Measurements from ENCODE around the gene MAMDC4. TPM values are rescaled to one million over a fixed set of nuclear protein-coding genes. Genes with fewer than 3 reads are reported as not detected.
"Not testable (repeated sequence)": the region's sequence is repeated elsewhere in the genome, so short reads cannot be mapped to it uniquely, and the experiment has no call there.

MAMDC4 gene
- total and polyA plus RNA-seq, 2 donors, result 1.3 to 14.0 TPM

DNA sequence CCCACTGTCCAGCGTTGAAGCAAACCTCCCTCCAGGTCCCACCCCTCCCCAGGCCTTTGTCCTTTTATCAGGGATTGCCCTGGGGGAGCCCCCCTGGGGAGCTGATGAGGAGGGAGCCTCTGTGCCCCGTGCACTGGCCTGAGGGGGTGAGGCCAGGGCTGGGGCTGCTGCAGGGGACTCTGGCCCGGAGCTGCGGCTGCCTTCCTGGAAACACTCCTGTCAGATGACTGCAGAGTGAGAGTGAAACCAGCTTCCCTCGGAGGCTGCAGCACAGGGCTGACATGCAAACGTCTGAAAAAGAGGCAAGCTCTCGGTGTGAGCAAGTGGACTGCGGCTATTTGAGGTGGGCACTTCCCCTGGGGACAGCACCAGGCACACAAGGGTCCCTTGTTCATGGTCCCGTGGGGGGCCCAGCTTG, 29.6 kb downstream of the MAMDC4 start:
- no peaks in the 10 kb centered on the region for H3K36me3 ChIP-seq (ENCODE audit: control insufficient read depth in 2 of 2, insufficient read depth in 2 of 2, low read length in 1 of 2)
- peaks cover 0 to 3% of the 10 kb centered on the region in 2 donors for H3K27me3 ChIP-seq (ENCODE audit: control insufficient read depth in 2 of 2, insufficient read depth in 1 of 2, low read length in 1 of 2)
- H3K9me3 ChIP-seq (ENCODE audit: control insufficient read depth in 2 of 2, insufficient read depth in 1 of 2, low read length in 1 of 2), result peaks cover 0 to 4% of the 10 kb centered on the region in 2 donors
- peak in 1 of 9 donors; percentile 40 for DNase-seq (ENCODE audit: low read depth in 6 of 9, low spot score in 9 of 9)
- H3K4me1 ChIP-seq (ENCODE audit: control insufficient read depth in 2 of 2, insufficient read depth in 2 of 2, low read length in 2 of 2), result peaks cover 3 to 28% of the 10 kb centered on the region in 2 donors
- 19% methylated on average over 9 of the region's 9 CpGs for WGBS
- no peak overlapping the region for H3K4me3 ChIP-seq (ENCODE audit: low read length in 2 of 2)
- peak overlapping the region; percentile 65 to 79 for H3K27ac ChIP-seq (ENCODE audit: low read depth in 1 of 2, low read length in 1 of 2)

DNA sequence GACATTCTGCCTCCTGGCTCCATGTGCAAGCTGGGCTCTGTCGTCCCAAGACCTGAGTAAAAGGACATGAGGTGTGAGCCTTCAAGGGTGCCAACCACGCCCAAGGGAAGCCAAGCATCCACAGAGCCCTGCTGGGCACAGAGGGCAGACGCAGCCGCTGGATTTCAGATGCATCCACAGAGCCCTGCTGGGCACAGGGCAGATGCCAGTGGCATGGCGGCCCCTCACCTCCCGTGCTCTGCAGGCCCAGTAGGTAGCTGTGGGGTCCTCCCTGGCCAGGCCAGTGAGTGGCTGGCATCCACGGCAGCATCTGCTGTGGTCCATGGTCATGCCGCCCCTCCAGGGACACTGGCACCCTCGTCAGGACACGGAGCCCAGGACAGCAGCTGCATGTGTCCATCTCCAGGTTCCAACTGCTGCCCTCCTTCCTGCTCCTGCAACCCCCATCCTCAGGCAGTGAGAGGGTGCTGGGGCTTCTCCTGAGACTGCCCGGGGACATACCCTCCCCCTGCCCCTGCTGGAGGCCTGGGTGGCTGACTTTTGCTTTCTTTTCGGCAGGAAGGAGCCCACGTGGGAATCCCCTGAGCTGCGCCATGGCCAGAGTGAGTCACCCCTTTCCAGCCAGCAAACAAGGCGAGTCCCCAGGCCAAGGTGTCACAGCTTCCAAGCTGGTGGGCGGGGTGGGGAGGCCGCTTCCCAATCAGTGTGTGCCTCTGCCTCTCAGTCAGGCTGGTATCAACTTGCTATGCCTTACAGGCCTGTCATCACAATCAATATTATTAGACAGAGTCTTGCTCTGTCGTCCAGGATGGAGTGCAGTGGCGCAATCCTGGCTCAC, 30.2 kb downstream of the MAMDC4 start:
- Histone ChIP-seq H3K36me3 (ENCODE audit: control insufficient read depth in 2 of 2, insufficient read depth in 2 of 2, low read length in 1 of 2) (no peaks in the 10 kb centered on the region), H3K9me3 (ENCODE audit: control insufficient read depth in 2 of 2, insufficient read depth in 1 of 2, low read length in 1 of 2) (peaks cover 0 to 4% of the 10 kb centered on the region in 2 donors), H3K4me1 (ENCODE audit: control insufficient read depth in 2 of 2, insufficient read depth in 2 of 2, low read length in 2 of 2) (peaks cover 7 to 33% of the 10 kb centered on the region in 2 donors), H3K27me3 (ENCODE audit: control insufficient read depth in 2 of 2, insufficient read depth in 1 of 2, low read length in 1 of 2) (no peaks in the 10 kb centered on the region), H3K4me3 (ENCODE audit: low read length in 2 of 2) (no peak overlapping the region), H3K27ac (ENCODE audit: low read depth in 1 of 2, low read length in 1 of 2) (peak overlapping the region; percentile 1 to 79)
- WGBS, result 60% methylated on average over 19 of the region's 19 CpGs
- DNase-seq (ENCODE audit: low read depth in 6 of 9, low spot score in 9 of 9), result peak in 2 of 9 donors; percentile 32 to 58

DNA sequence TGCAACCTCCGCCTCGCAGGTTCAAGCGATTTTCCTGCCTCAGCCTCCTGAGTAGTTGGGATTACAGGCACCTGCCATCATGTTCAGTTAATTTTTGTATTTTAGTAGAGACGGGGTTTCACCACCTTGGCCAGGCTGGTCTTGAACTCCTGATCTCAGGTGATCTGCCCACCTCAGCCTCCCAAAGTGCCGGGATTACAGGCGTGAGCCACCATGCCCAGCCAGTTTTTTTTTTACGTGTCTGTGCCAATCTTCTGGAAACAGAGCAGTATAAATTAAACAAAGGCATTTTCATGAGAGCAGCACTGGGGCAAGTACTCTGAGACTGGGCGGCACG, 30.8 kb downstream of the MAMDC4 start:
- Histone ChIP-seq H3K27ac (ENCODE audit: low read depth in 1 of 2, low read length in 1 of 2) (peak overlapping the region; percentile 19 to 36), H3K4me1 (ENCODE audit: control insufficient read depth in 2 of 2, insufficient read depth in 2 of 2, low read length in 2 of 2) (peaks cover 9 to 35% of the 10 kb centered on the region in 2 donors)
- not testable (repeated sequence) for DNase-seq (ENCODE audit: low read depth in 6 of 9, low spot score in 9 of 9); H3K27me3 ChIP-seq (ENCODE audit: control insufficient read depth in 2 of 2, insufficient read depth in 1 of 2, low read length in 1 of 2); H3K9me3 ChIP-seq (ENCODE audit: control insufficient read depth in 2 of 2, insufficient read depth in 1 of 2, low read length in 1 of 2); H3K4me3 ChIP-seq (ENCODE audit: low read length in 2 of 2); H3K36me3 ChIP-seq (ENCODE audit: control insufficient read depth in 2 of 2, insufficient read depth in 2 of 2, low read length in 1 of 2)
- 95% methylated on average over 9 of the region's 9 CpGs for WGBS

DNA sequence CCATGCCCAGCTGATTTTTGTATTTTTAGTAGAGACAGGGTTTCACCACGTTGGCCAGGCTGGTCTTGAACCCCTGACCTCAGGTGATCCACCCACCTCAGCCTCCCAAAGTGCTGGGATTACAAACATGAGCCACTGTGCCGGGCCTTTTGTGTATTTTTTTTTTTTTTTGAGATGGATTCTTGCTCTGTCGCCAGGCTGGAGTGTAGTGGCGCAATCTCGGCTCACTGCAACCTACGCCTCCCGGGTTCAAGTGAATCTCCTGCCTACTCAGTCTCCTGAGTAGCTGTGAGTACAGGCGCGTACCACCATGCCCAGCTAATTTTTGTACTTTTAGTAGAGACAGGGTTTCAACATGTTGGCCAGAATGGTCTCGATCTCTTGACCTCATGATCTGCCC, 31.5 kb downstream of the MAMDC4 start:
- not testable (repeated sequence) for H3K9me3 ChIP-seq (ENCODE audit: control insufficient read depth in 2 of 2, insufficient read depth in 1 of 2, low read length in 1 of 2); H3K27me3 ChIP-seq (ENCODE audit: control insufficient read depth in 2 of 2, insufficient read depth in 1 of 2, low read length in 1 of 2); H3K27ac ChIP-seq (ENCODE audit: low read depth in 1 of 2, low read length in 1 of 2); H3K4me3 ChIP-seq (ENCODE audit: low read length in 2 of 2); DNase-seq (ENCODE audit: low read depth in 6 of 9, low spot score in 9 of 9); H3K36me3 ChIP-seq (ENCODE audit: control insufficient read depth in 2 of 2, insufficient read depth in 2 of 2, low read length in 1 of 2)
- WGBS, result 95% methylated on average over 10 of the region's 10 CpGs
- H3K4me1 ChIP-seq (ENCODE audit: control insufficient read depth in 2 of 2, insufficient read depth in 2 of 2, low read length in 2 of 2), result peaks cover 9 to 35% of the 10 kb centered on the region in 2 donors

GRCh38 chr9:136885950-136886578, 33.9 kb downstream of the MAMDC4 start, which contains the start of gene TRAF2:
Gene TRAF2 (plus strand): TSS chr9:136886516. CDS start chr9:136898741, 12,225 bp downstream.
- Histone ChIP-seq H3K4me3 (ENCODE audit: low read length in 2 of 2) (peak within 1 kb of the TSS; percentile 75 to 96), H3K9me3 (ENCODE audit: control insufficient read depth in 2 of 2, insufficient read depth in 1 of 2, low read length in 1 of 2) (no peaks in the 10 kb centered on the region), H3K36me3 (ENCODE audit: control insufficient read depth in 2 of 2, insufficient read depth in 2 of 2, low read length in 1 of 2) (peaks cover 7 to 10% of the 10 kb centered on the region in 2 donors), H3K27me3 (ENCODE audit: control insufficient read depth in 2 of 2, insufficient read depth in 1 of 2, low read length in 1 of 2) (no peaks in the 10 kb centered on the region), H3K27ac (ENCODE audit: low read depth in 1 of 2, low read length in 1 of 2) (peak within 1 kb of the TSS; percentile 77 to 87), H3K4me1 (ENCODE audit: control insufficient read depth in 2 of 2, insufficient read depth in 2 of 2, low read length in 2 of 2) (peaks cover 9 to 35% of the 10 kb centered on the region in 2 donors)
- DNase-seq (ENCODE audit: low read depth in 6 of 9, low spot score in 9 of 9), result peak; percentile 95 to 100 (median 99)
- WGBS, result under 1% methylated on average over 88 of the region's 88 CpGs

DNA sequence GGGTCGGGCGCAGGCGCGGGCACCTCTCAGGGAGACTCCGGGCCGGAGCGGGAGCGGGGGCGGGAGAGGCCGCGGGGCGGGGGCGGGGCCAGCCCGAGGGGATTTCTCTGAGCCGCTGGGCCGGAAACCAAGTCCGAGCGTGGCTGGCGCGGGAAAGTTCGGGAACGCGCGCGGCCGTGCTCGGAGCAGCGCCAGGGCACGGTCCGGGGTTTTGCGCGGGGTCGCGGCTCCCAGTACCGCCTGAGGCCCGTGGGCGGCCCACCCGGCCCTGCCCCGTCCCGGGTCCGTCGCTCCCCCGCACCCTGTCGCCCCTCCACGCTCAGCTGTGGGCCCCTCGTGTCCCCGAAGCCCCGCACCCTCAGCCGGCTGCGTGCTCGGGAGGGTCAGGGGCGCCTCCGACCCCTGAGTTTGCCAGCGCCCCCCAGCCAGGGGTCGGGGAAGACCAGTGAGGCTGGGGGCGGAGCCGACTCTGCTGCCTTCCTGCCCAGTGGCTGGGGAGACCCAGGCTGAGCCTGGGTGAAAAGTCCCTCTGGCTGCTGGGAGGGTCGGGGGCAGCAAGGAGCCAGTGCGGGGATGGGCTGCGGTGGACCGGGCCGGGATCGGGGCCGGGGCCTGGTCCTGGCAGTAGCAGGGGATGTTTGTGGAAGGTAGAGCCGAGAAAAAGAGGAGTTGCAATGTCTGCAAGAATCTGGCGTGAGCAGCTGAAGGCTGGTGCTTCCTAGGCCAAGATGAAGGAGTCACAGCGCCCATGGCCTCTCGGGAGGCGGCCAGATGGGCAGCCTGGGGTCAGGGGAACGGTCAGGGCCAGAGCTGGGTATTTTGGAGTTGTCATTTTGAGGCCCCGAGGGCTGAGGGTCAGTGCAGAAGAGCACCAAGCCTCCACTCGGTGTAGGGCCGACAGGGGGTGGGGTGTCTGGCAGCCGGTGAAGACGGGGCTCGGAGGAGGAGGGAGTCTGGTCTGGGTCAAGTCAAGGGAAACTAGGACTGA, 34.8 kb downstream of the MAMDC4 start:
- Histone ChIP-seq H3K27ac (ENCODE audit: low read depth in 1 of 2, low read length in 1 of 2) (peak overlapping the region; percentile 77 to 87), H3K4me3 (ENCODE audit: low read length in 2 of 2) (peak overlapping the region; percentile 75 to 96)
- peak in 3 of 9 donors; percentile 22 to 53 (median 37) for DNase-seq (ENCODE audit: low read depth in 6 of 9, low spot score in 9 of 9)

DNA sequence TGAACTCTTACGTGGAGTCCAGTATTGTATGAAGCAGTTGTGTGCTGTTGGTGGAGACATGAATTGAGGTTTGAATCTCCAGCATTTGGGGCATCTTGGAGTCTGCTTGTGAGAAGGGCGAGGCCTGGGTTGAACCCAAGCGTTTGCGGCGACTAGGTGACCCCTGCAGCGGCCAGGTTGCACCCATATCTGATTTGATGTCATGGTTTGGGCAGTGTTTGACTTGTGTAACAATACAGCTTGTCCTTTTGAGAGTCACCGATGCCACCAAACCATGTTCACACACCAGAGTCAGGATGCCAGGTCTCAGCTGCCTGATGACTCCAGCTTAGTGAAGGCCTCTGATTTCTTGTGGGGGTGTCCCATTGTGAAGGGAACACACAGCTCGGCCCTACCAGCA, 36.3 kb downstream of the MAMDC4 start:
- WGBS, result 86% methylated on average over 8 of the region's 8 CpGs
- no peak for DNase-seq (ENCODE audit: low read depth in 6 of 9, low spot score in 9 of 9)
- H3K27me3 ChIP-seq (ENCODE audit: control insufficient read depth in 2 of 2, insufficient read depth in 1 of 2, low read length in 1 of 2), result no peaks in the 10 kb centered on the region
- peaks cover 6 to 20% of the 10 kb centered on the region in 2 donors for H3K4me1 ChIP-seq (ENCODE audit: control insufficient read depth in 2 of 2, insufficient read depth in 2 of 2, low read length in 2 of 2)
- peaks cover 11 to 16% of the 10 kb centered on the region in 2 donors for H3K36me3 ChIP-seq (ENCODE audit: control insufficient read depth in 2 of 2, insufficient read depth in 2 of 2, low read length in 1 of 2)
- peak overlapping the region in 1 of 2 donors; percentile 5 for H3K27ac ChIP-seq (ENCODE audit: low read depth in 1 of 2, low read length in 1 of 2)
- no peak overlapping the region for H3K4me3 ChIP-seq (ENCODE audit: low read length in 2 of 2)
- no peaks in the 10 kb centered on the region for H3K9me3 ChIP-seq (ENCODE audit: control insufficient read depth in 2 of 2, insufficient read depth in 1 of 2, low read length in 1 of 2)

More for the DNA sequence above, 34.8 kb downstream of the MAMDC4 start:
- 3% methylated on average over 76 of the region's 76 CpGs for WGBS
- H3K9me3 ChIP-seq (ENCODE audit: control insufficient read depth in 2 of 2, insufficient read depth in 1 of 2, low read length in 1 of 2), result no peaks in the 10 kb centered on the region
- no peaks in the 10 kb centered on the region for H3K27me3 ChIP-seq (ENCODE audit: control insufficient read depth in 2 of 2, insufficient read depth in 1 of 2, low read length in 1 of 2)
- peaks cover 6 to 28% of the 10 kb centered on the region in 2 donors for H3K4me1 ChIP-seq (ENCODE audit: control insufficient read depth in 2 of 2, insufficient read depth in 2 of 2, low read length in 2 of 2)
- H3K36me3 ChIP-seq (ENCODE audit: control insufficient read depth in 2 of 2, insufficient read depth in 2 of 2, low read length in 1 of 2), result peaks cover 7 to 10% of the 10 kb centered on the region in 2 donors

- no peaks in the 10 kb centered on the region for H3K9me3 ChIP-seq (ENCODE audit: control insufficient read depth in 2 of 2, insufficient read depth in 1 of 2, low read length in 1 of 2)
- no peak overlapping the region for H3K4me3 ChIP-seq (ENCODE audit: low read length in 2 of 2)
- no peak overlapping the region for H3K27ac ChIP-seq (ENCODE audit: low read depth in 1 of 2, low read length in 1 of 2)
- no peaks in the 10 kb centered on the region for H3K27me3 ChIP-seq (ENCODE audit: control insufficient read depth in 2 of 2, insufficient read depth in 1 of 2, low read length in 1 of 2)
- H3K4me1 ChIP-seq (ENCODE audit: control insufficient read depth in 2 of 2, insufficient read depth in 2 of 2, low read length in 2 of 2), result peaks cover 6 to 15% of the 10 kb centered on the region in 2 donors
- 98% methylated on average over 42 of the region's 42 CpGs for WGBS
- peaks cover 16 to 21% of the 10 kb centered on the region in 2 donors for H3K36me3 ChIP-seq (ENCODE audit: control insufficient read depth in 2 of 2, insufficient read depth in 2 of 2, low read length in 1 of 2)
- DNase-seq (ENCODE audit: low read depth in 6 of 9, low spot score in 9 of 9), result no peak
These were observed 37.7 kb downstream of the MAMDC4 start for GRCh38 chr9:136889858-136890257.
